GM20000 (cell line): ENCODE results near the gene BCOR.

Source experiments
- DNase-seq: peaks from one replicate; pipeline ENCODE4 v3.0.0; 2012; ENCODE audit warnings: low spot score
- CTCF ChIP-seq: IDR thresholded peaks from 2 replicates; pipeline ENCODE4 v1.5.1; 2012; ENCODE audit warnings: mild to moderate bottlenecking, control low read depth; ENCODE audit errors: extremely low read depth, missing control alignments

The BCOR gene

GRCh38 chrX:40074080-40074958 is 23.4 kb downstream of the BCOR start:
- no peak for DNase-seq
- no peak for TF ChIP-seq CTCF

- TF ChIP-seq CTCF, result no peak
- no peak for DNase-seq
Observed at GRCh38 chrX:40073439-40074054, 24.2 kb downstream of the BCOR start.

DNA sequence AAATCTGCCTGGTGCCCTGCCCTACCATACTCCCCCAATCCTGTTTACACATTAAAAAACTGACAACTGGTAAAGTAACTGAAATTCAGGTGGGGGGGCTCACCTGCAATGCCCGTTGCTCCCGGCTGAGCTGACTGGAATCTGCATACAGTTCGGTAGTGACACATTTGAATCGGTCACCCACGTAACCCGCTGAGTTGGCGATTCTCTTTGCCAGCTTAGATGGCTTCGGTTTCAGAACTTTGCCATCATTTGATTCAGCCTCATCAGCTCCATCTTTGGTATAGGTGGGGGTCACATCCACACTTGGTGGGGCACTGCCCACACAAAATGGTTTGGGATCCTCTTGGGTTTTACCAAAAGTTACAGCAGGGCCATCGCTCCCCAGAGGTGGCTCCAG is 25.5 kb downstream of the BCOR start:
- DNase-seq, result no peak
- no peak for TF ChIP-seq CTCF

DNA sequence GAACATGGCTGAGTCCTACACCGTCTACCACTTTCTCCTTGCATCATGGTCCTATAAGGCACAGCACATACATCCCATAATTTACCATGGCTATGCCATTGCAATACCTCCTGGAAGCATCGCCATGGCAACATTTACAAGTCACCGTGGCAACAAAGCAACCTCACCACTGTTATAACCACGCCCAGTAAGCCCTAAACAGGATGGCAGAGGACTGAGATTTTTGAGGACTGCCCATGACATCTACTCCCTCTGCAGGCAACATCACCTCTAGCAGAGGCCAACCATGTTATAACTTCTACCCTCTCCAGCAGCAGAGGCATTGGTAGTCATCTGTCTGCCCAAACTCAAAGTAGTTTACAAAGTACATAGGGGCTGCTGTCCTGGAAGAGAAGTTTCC is 29.7 kb downstream of the BCOR start:
- no peak for DNase-seq
- no peak for TF ChIP-seq CTCF

GRCh38 chrX:40066700-40067099 is 31.1 kb downstream of the BCOR start:
- no peak for DNase-seq
- no peak for TF ChIP-seq CTCF

DNA sequence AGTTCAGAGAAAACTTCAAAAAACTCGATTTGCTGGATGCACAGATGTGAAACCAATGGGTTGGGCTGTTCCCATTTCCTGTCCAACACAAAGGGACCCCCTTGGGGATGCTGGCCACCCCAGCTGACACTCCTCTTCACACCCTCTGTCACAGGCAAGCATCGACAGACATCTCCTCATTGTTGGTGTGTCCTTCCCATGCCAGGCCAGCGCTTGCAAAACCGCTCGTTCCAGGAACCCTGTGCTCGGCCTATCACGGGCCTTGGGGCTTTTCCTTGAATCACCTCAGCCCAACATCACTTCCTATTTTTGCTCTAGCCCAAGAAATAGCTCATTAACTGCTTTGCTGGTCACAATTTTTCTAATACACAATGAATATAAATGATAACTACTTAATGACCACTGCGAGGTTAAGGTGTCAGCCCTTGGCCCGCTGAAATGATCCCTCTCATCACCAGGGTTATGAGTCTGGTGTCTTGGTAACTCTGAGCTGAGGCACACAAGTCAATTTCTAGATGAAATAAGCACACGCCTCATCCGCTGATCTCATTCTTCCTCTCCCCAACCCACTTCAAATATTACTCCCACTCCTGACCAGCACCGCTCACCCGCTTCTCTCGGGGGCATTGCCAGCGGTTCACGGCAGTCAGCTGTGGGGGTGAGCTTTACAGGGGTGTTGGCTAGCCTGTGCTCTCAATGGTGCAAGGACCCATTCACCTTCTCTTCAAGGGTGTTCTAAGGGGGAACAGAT is 32.3 kb downstream of the BCOR start:
- DNase-seq, result no peak
- TF ChIP-seq CTCF, result no peak
